Cardiac septum (tissue), 1 donor: ENCODE measurements around the gene RCAN2. TPM values are rescaled to one million over a fixed set of nuclear protein-coding genes. Genes with fewer than 3 reads are reported as not detected.
A peak's percentile ranks its signal among the peaks of the same experiment; 100 is the strongest.

ENCODE experiments used
- DNase-seq: peaks from one replicate; pipeline ENCODE4 v3.0.0-alpha.2; 2020; ENCODE audit warnings: low spot score
- intact Hi-C: fragments of 100-400 bp; cut with DNase I; formaldehyde crosslinking; loops from one replicate; pipeline ENCODE4 v1.14.0; 2022
- total RNA-seq: library from RNA; stranded (reverse); fragmentation: NEBNext Ultra II Directional; extraction: Animal tissue kit (Norgen Biotek cat#: 25700); gene quantifications from one replicate; pipeline ENCODE4 v1.2.1, GENCODE V29; 2021
- donor health status: DM: no; HTN: no; CAD: no.

The RCAN2 gene
- total RNA-seq, 1 donor from 2014 or later, result 281 TPM

DNA sequence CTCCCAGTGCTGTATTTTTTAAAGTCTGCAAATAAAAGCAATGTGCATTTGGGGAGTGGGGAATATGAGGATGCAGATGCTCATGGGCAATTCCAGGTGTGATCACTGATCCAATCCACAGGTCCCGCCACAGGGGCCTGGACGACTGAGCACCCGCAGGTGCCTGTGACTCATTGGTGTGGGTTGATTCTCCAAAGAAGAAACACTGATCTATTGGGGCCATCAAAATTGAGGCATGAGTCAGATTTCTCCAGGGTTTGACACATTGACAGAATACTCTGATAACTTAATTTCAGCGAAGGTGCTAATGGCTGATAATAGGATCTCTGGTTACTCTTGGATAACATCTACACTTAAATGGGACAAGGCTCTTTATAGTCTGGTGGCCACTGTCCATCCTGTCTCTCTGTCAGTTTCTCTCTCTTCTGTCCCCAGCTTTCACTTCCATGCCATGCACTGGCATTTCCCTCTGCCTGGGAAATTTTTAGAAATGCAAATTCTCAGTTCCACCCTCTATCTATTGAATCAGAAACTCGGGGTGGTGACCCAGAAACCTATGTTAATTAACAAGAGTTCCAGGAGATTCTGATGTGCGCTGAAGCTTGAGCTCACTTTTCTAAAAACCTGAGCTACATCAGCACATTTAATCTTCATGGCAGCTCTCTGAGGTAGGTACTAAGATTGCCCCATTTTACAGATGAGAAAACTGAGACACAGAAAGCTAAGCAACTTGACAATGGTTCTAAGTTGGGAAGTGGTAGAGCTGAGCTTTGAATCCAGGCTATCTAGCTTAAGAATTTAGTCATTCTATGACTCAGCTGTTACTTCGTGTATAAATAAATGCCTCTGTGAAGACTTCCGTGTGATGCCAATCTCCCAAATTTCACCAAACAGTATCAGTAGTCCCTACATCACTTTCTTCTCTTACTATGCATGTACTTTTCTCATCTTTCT is 10.2 kb upstream of the RCAN2 start:
- intact Hi-C loops, result no loop called here
- no peak for DNase-seq

DNA sequence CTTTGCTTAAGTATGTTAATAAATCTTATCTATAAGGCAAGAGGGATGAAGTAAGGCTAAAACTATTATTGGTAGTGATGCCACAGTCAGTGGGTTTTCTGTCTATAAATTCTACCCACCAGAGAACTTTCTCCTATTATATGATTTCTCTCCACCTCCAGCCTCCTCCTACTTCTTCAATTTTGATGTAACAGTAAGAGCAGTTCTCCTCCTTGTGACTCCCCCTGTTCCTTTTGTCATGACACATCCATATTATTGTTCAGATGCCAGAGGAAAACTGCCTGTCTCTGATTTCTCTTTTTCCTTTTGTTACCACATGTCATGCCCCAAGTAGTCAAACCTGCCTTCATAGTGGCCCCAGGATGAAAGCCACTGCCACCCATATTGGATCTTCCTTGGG is 9.1 kb upstream of the RCAN2 start:
- DNase-seq, result no peak
- intact Hi-C loops, result no loop called here

DNA sequence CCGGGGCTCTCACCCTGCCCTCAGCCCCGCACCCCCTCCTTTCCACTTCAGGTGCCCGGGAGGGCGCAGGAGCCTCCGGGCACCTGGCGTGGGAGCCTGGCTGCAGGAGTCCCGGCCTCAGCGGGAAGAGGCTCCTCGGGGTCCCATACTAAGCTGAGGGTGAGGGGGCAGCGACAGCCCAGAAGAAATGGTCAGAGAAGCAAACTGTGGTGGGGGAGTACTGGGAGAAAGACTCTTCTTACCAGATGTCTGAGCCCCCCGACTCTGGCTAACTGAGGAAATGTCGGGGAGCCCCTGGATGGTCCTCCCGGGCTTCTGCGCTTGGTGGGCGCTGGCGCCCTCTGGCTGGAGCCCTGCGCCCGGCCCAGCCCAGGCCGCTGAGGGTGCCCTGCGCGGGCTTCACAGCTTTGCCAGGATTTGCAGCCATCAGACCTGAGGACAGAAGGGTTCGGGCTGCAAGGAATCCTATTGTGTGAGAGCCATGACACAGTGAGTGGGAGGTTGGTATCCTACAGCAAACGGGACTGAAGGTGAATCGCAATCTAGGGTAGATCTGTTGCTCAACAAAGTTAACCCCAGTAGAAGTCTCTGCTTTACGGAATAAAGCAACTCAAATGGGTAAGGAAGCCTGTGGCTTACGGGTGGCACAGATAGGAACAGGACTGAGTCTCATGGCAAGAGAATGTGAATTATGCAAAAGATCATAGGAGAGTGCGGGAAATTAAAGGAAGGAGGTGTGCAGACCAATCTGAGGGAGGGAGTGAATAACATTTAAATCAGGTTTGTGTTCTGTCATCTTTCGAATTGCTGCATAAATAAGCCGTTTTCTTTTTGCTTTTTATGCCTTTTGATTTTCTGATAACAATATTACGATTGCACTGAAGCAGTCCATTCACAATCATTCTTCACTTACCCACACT is 639 bp upstream of the RCAN2 start:
- DNase-seq, result peak; percentile 84
- intact Hi-C loops, result loop anchor here (1.0 to 5.0 kb wide), 3 partner anchors 73 to 273 kb away; no protein-coding TSS in a partner anchor

DNA sequence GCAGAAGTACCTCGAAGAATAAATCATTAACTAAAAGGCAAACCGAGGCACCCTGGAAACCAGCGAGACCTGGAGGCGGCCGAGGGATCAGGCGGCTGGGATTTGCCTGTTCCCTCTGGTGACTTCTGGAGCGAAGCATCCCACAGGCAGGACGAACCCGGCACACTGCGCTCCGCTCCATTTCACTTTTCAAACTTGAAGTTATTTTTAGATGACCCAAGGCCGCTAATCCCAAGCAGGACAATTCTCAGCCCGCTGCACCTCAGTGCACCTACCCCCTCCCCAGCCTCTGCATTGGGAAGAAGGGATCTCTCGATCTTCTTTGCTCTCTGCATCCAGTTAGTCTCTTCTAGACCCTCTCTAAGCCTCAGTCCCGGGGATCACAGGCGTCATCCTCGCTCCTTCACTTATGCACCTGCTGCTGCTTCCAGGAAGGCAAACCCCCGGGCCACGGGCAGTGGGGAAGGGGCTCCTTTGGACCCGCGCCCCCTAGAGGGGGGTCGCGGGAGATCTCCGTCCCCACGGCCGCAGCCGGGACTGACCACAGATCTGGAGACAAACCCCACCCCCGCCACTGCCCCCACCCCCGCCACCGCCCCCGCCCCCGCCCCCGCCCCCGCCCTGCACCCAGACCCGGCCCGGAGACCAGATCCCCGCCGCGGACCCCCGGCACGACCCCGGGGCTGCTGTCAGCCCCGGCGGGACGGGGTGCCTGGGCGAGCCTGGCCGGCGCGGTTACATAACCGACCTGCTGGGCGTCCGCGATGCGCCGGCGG is 636 bp downstream of the RCAN2 start:
- intact Hi-C loops, result loop anchor here (1.0 to 5.0 kb wide), 3 partner anchors 71 to 272 kb away; no protein-coding TSS in a partner anchor
- peak; percentile 79 for DNase-seq

DNA sequence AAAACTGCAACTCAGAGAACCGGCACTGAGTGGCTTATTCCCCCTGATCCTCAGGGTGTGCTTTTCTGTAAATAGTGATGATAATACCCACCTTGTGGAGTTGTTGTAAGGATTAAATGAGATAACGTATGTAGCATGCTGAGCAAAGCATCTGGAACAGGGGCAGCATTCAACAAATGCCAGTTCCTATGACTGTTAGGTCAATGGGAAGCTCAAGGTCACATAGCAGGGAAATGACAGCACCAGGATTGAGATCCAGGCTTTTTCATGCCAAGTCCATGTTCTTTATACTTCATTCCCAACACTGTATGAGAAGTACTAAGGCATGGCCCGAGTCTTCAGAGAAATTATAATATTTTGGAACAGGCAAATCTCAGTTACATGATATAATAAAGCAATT is 5.1 kb downstream of the RCAN2 start:
- no peak for DNase-seq
- intact Hi-C loops, result loop anchor here (5.0 kb wide), 1 partner anchor 49 kb away; no protein-coding TSS in a partner anchor

DNA sequence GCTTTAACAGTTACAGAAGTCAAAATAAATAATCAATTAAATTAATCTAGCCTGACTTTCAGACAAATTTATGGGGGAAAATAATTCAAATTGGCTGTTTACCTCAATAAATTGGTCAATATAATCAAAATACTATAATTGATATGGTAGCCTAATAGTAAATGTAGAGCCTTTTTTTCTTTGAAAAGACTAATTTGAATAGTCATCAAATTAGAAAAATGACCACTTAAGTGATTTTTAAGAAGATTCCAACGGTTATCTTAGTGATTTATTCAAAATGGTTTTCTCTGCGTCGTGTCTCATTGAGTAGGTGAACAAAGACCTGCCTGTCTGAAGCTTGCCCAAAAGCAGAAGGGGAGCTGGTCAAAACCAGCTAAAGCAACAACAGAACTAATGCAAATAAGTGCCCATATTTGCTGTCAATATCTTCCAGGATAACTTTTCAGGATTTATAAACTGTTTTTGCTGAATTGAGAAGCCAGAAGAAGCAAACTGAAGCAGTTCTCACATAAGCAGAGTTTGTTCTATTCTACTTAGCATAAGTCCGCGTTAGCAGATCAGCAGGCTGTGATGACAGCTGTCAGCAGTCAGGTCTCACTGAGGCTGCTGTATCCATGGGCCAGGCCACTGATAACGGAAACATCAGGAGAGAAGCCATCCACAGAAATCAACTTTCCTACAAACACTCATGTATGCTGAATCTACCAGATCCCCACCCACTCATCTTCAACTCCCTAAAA is 7.0 kb downstream of the RCAN2 start:
- no peak for DNase-seq
- intact Hi-C loops, result no loop called here

DNA sequence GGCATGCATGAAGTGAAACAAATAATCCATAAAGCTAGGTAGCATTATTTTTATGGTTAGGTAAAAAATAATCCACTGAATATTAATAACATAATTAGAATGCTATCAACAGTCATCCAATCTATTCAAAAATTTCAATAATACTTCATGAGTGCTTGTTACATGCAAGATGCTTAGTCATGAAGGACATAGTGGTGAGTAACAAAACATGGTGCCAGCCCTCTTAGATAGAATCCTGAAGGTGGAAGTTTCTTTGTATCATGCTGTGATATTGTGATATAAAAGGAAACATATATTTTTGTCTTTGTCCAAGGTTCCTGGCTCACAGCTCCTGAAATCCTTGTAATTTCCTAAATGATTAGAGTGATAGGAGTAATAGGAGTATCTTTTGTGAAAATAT is 14.9 kb downstream of the RCAN2 start:
- DNase-seq, result no peak
- intact Hi-C loops, result no loop called here

DNA sequence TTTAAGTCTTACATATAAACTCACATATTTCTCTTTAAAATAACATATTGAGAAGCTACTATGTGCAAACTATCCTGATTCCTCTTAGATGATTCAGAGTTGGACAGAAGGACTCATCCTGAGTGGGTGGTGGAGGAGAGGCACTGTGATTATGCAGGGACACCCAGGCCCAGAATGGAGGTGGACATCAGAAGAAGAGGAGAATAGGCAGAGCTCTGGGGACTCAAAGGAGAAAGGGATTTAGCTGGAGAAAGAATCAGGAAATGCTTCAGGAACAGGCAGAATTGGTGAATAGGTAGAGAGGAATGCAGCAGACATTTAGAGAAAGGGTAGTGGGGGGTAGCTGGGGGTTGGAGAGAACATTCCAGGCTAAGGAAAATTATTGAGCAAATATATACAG is 17.4 kb downstream of the RCAN2 start:
- intact Hi-C loops, result no loop called here
- DNase-seq, result no peak

DNA sequence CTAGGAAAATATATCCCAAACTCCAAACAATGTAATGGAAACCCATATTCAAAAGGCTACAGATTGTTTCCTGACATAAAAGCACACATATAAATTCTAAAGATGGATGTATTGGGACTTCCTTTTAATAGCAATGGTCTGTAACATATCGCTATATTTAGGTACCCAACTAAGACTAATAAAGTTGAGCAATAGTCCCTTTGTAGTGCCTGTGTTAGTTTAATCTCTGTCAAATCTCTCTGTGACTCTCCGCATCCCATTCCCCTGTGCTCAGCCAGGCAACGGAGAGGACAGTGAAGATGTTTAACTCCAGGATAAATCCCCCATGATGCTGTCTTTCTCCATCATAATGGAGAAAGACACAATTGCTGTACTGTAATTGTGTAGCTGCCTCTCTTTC is 19.0 kb downstream of the RCAN2 start:
- intact Hi-C loops, result no loop called here
- DNase-seq, result no peak

DNA sequence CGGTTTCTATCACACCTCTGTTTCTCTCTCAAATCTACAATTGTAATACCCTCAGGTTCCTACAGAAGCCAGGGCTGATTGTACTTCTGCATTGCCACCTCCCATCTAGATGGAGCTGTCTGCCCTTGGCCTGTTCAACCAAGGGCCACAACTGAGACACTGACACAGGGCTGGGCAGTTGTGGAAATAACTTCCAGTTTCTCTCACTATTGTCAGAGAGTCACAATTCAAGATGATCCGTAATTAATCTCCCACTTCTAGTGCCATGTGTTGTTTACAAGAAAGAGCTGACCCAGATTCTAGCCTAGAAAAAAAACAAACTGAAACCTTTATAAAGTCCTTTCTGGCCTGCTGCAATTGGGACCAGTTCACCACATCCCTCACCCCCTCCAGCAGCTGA is 22.2 kb downstream of the RCAN2 start:
- intact Hi-C loops, result no loop called here
- no peak for DNase-seq

DNA sequence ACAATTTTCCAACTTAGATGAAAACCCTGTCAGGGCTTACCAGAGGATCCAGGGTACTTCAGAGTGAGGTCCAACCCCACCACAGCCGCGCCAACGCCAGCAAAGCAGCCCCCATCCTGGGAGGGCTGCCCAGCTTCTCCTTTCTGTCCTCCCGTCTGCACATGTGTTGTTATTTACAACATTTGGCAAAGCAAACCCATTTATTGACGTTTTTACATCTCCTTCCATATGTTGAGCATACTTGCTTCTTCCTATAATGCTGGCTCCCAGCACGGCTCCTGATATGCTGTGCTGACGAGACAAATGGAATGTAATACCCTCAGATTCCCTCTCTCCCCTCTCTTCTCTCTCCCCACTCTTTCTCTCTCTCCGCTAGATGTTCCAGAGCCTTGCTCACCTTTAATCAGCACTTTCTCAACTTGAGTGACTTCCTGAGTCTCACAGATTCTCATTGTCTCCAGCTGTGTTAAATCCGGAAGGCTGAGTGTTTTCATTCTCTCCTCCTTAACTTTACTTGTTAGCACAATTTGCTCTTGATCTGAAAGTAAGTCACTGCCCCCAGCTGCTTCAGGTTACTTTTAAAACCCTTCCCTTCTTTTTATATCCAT is 22.7 kb downstream of the RCAN2 start:
- DNase-seq, result no peak
- intact Hi-C loops, result no loop called here

DNA sequence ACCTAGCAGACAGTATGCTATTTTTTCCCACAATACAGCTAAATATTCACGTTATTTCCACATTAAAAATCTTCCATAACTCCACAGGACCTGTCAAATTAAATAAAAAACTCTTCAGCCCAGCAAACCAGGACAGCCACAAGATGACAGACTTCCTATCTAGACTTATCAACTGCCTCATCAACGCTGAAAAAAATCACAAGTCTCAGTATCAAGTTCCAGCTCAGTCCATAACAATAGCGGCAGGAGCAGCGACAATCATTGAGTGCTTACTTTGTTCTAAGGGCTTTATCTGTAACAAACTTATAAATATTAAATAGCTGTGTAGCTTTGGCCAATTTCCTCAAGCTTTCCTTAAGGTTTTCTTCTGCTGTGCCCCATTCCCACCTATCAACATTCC is 24.7 kb downstream of the RCAN2 start:
- DNase-seq, result no peak
- intact Hi-C loops, result no loop called here

DNA sequence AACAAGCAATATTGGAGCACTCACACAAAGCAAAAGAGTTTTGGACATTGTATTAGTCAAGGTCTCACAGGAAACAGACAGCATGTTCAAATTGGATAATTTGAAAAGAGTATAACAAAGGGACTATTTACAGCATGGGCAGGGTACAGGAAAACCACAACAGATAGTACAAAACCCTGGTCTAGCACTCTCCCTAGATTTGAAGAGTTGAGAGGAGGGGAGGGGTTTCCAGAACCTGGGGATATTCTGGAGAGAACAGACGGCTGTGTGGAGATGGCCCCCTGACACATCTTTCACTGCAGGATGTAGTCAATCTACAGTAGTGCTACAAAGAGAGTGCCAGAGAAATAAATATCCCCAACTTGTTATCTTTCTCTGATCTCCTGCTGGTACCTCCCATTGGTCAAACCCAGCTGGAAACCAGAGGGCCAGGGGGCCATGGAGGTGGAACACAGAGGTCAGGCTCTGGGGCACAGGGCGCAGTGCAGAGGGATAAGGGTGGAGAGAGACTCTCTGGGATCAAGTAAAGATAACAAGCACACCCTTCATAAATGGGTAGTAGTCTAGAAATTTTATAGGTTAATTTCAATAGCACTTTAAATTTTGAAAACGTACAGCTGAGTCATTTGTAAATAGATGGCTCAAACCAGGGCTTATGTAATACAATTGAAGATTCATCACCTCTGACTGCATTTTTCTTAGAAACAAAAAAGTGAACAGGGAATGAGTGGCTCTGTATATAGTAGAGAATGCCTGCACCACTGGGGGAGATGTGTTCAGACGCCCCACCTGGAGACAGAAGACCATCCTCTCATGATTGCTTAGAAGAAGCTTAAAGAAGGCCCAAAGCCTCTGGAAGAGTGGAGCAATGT is 25.7 kb downstream of the RCAN2 start:
- intact Hi-C loops, result no loop called here
- no peak for DNase-seq

DNA sequence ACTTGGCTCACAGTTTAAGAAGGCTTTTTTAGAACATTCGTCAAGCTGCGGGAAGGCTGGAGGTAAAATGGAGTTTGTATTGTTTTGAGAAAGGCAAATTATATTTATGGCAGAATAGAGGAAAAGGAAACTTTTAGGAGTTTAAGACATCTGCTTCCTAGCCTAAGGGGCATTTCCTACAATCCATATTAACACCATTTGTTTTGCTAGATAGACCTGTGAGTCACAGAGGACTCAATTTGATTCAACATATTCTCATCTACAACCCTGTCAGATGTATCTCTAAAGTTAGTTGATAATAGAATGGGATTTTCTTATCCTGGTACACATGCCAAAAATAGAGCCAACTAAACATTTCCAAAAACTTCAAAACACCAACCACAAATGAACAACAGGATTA is 35.0 kb downstream of the RCAN2 start:
- no peak for DNase-seq
- intact Hi-C loops, result no loop called here

DNA sequence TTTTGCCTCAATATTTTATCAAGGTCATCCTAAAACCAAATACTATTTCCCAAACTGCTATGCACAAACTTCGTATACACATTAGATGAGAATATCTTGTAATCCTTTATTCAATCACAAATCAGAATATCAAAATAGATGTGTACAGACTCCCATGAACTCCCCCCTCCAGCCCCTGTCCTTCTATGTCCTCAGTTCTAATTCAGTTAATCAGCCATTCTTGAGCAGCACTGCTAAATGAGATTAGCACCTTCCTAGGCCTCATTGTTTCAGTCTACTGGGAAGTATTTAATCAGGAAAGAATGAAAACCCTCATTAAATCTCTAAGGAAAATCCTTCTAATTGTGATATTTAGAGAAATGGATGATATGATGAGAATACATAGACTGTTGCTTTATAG is 36.6 kb downstream of the RCAN2 start:
- intact Hi-C loops, result no loop called here
- DNase-seq, result no peak

DNA sequence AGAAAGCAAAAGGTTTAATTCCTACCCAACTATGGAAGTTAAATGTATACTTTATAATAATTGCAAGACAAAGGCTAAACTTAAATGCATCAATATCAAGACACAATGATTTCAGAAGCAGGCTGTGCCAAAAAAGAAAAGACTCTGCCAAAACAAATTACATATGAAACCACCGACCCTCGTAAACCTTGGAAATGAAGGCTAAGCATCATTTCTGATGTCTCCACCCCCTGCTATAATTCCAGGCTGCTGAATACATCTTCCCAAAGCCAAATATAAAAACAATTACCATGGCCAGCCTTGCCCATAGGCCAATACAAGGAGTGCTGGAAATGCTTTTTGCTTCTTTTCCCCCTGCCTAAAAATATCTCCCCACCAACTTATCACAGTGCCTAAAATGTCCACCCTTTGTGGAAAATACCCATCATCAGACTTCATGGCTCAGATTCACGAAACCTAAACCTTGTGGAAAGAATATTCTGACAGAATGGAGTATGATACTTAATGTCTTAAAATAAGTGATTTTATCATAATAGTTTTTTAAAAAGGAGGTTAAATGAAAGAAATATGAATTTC is 37.4 kb downstream of the RCAN2 start:
- no peak for DNase-seq
- intact Hi-C loops, result no loop called here

DNA sequence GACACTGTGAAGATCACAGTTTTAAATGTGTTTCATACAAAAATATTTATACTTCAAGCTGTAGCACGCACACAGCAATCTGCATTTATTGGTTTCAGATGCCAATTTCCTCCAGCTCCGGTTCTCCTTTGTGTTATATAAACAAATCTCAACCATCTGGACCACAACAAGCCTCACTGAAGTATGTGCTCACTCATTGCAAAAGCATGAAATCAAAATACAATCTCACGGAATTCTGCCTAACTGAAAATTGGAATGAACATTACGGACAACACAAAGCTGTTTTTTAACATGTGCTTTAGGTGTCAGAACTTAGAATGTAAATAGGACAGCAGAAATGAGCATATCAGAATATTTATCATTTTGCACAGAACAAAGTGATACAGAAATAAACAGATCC is 38.0 kb downstream of the RCAN2 start:
- DNase-seq, result no peak
- intact Hi-C loops, result no loop called here
